Measurements from ENCODE around the gene RTN4R.
"Not testable (repeated sequence)": the region's sequence is repeated elsewhere in the genome, so short reads cannot be mapped to it uniquely, and the experiment has no call there.

DNA sequence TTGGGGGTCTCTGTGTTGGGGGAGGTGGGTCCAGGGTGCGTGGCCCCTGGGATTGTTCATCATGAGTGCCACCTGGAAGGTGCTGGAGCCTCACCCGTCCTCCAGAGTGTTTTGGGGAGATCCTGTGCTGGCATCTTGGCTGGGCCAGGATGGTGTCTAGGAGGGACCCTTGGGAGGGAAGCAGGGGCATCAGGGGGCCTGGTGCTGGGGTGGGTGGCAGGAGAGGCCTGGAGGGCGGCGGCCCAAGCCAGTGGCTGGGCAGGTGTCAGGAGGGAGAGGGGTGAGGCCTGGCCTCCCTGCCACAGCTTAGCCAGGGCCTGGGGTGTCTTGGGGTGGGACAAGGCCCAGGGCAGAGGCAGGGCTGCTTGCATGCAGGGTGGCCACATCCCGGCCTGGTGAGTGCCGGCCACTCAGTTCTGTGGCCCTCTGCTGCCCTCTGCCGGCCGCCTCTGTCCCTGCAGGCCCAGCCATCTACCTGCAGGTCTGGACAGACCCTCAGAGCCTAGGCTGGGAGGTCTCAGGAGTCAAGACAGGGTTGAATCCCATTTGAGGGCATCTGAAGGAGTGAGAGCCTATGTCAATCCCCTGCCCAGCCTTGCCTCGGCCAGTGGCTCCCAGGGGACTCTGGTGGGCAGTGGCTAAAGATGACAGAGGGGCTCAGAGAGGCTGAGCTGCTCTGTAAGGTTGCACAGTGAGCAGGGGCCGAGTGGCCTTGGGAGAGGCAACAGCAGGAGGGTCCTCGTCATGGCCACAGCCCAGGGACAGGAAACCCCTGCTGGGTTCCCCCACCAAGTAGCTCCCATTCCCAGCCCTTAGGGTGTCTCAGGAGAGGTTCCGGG, 17.6 kb upstream of the RTN4R start:
- TF ChIP-seq, protein P1, sequence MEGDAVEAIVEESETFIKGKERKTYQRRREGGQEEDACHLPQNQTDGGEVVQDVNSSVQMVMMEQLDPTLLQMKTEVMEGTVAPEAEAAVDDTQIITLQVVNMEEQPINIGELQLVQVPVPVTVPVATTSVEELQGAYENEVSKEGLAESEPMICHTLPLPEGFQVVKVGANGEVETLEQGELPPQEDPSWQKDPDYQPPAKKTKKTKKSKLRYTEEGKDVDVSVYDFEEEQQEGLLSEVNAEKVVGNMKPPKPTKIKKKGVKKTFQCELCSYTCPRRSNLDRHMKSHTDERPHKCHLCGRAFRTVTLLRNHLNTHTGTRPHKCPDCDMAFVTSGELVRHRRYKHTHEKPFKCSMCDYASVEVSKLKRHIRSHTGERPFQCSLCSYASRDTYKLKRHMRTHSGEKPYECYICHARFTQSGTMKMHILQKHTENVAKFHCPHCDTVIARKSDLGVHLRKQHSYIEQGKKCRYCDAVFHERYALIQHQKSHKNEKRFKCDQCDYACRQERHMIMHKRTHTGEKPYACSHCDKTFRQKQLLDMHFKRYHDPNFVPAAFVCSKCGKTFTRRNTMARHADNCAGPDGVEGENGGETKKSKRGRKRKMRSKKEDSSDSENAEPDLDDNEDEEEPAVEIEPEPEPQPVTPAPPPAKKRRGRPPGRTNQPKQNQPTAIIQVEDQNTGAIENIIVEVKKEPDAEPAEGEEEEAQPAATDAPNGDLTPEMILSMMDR (conservative IDR thresholded peaks at IDR 0.05; ENCODE audit: low read length): peak; percentile 72
- TF ChIP-seq EZH2phosphoT487 (IDR thresholded peaks at IDR 0.05; ENCODE audit: borderline replicate concordance): not testable (repeated sequence)

All from Loucy (cell line).